ENCODE results near the gene CPNE1. TPM values are rescaled to one million over a fixed set of nuclear protein-coding genes. Genes with fewer than 3 reads are reported as not detected.
"Not testable (repeated sequence)": the region's sequence is repeated elsewhere in the genome, so short reads cannot be mapped to it uniquely, and the experiment has no call there.

Gene CPNE1
- total RNA-seq, 1 donor from 2014 or later, result 109 TPM

- Histone ChIP-seq H3K27me3 (ENCODE audit: control insufficient read depth, insufficient read depth, low read length) (no peaks in the 10 kb centered on the region), H3K36me3 (ENCODE audit: control insufficient read depth, insufficient read depth, low read length) (peaks cover 3% of the 10 kb centered on the region), H3K4me3 (ENCODE audit: low read depth, low read length) (no peak overlapping the region)
- no peak for DNase-seq (ENCODE audit: low read depth)
- TF ChIP-seq, protein P1, sequence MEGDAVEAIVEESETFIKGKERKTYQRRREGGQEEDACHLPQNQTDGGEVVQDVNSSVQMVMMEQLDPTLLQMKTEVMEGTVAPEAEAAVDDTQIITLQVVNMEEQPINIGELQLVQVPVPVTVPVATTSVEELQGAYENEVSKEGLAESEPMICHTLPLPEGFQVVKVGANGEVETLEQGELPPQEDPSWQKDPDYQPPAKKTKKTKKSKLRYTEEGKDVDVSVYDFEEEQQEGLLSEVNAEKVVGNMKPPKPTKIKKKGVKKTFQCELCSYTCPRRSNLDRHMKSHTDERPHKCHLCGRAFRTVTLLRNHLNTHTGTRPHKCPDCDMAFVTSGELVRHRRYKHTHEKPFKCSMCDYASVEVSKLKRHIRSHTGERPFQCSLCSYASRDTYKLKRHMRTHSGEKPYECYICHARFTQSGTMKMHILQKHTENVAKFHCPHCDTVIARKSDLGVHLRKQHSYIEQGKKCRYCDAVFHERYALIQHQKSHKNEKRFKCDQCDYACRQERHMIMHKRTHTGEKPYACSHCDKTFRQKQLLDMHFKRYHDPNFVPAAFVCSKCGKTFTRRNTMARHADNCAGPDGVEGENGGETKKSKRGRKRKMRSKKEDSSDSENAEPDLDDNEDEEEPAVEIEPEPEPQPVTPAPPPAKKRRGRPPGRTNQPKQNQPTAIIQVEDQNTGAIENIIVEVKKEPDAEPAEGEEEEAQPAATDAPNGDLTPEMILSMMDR (IDR thresholded peaks at IDR 0.05; ENCODE audit: insufficient read depth, low read length, poor library complexity, severe bottlenecking), result no peak
These were observed 44.6 kb upstream of the CPNE1 start for GRCh38 chr20:35709259-35709658.

DNA sequence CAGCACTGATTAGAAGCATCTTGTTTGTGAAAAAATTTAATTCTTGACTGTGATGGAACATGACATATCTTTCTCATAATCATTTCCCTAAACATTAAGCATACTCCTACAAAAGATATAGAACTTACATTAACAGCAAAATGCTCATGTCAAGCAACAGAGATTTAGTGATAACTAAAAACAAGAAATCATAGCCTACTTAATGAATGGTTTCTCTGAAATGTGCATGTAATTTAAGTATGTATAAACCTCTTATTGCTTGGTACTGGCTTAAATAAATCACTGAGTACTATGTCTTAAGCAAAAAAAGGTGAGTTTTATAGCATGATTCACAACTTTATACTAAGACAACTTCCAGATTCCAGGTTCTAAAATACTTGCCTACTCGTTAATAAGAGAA is 43.8 kb upstream of the CPNE1 start:
- DNase-seq (ENCODE audit: low read depth), result no peak
- H3K27me3 ChIP-seq (ENCODE audit: control insufficient read depth, insufficient read depth, low read length), result no peaks in the 10 kb centered on the region
- TF ChIP-seq, protein P1 (IDR thresholded peaks at IDR 0.05; ENCODE audit: insufficient read depth, low read length, poor library complexity, severe bottlenecking), result no peak
- no peak overlapping the region for H3K4me3 ChIP-seq (ENCODE audit: low read depth, low read length)
- H3K36me3 ChIP-seq (ENCODE audit: control insufficient read depth, insufficient read depth, low read length), result peaks cover 3% of the 10 kb centered on the region

- not testable (repeated sequence) for H3K4me3 ChIP-seq (ENCODE audit: low read depth, low read length); DNase-seq (ENCODE audit: low read depth); H3K36me3 ChIP-seq (ENCODE audit: control insufficient read depth, insufficient read depth, low read length); H3K27me3 ChIP-seq (ENCODE audit: control insufficient read depth, insufficient read depth, low read length)
These were observed 42.2 kb upstream of the CPNE1 start for GRCh38 chr20:35706591-35707529.

GRCh38 chr20:35705894-35706293 is 41.2 kb upstream of the CPNE1 start:
- H3K4me3 ChIP-seq (ENCODE audit: low read depth, low read length); DNase-seq (ENCODE audit: low read depth); H3K36me3 ChIP-seq (ENCODE audit: control insufficient read depth, insufficient read depth, low read length); H3K27me3 ChIP-seq (ENCODE audit: control insufficient read depth, insufficient read depth, low read length): not testable (repeated sequence)

DNA sequence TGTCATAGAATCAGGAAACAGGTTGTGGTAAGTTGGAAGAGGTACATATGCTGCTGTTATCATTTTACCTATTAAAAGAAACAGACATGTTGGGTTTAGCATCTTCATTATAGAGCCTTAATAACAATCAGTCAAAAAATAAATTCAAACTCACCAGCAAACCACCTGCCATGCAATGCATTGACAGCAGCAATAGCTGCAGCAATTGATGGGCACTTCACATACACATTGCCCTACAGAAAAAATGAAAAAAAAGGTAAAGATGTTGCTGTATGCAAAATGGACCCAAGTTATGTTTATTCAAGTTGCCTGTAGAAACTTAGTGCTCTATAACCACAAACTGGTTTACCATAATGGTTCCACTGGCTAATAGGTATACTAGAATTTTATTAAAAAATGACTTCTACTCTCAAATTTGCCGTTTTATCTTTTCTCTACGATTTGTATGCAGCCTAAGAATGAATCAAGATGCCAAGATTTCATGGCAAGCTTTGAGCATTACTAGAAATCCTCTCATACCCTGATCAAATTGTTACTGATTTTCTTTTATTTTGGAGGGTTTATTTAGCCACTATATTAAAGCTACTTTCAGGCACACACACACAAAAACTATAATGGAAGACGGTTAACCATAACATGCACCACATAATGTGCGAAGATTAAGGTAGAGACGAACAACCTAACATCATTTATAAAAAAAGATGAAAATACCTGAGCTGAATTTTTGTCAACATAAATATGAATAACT is 40.0 kb upstream of the CPNE1 start:
- TF ChIP-seq, protein P1 (IDR thresholded peaks at IDR 0.05; ENCODE audit: insufficient read depth, low read length, poor library complexity, severe bottlenecking), result no peak
- no peak for DNase-seq (ENCODE audit: low read depth)
- no peaks in the 10 kb centered on the region for H3K27me3 ChIP-seq (ENCODE audit: control insufficient read depth, insufficient read depth, low read length)
- H3K36me3 ChIP-seq (ENCODE audit: control insufficient read depth, insufficient read depth, low read length), result peaks cover 2% of the 10 kb centered on the region
- no peak overlapping the region for H3K4me3 ChIP-seq (ENCODE audit: low read depth, low read length)

DNA sequence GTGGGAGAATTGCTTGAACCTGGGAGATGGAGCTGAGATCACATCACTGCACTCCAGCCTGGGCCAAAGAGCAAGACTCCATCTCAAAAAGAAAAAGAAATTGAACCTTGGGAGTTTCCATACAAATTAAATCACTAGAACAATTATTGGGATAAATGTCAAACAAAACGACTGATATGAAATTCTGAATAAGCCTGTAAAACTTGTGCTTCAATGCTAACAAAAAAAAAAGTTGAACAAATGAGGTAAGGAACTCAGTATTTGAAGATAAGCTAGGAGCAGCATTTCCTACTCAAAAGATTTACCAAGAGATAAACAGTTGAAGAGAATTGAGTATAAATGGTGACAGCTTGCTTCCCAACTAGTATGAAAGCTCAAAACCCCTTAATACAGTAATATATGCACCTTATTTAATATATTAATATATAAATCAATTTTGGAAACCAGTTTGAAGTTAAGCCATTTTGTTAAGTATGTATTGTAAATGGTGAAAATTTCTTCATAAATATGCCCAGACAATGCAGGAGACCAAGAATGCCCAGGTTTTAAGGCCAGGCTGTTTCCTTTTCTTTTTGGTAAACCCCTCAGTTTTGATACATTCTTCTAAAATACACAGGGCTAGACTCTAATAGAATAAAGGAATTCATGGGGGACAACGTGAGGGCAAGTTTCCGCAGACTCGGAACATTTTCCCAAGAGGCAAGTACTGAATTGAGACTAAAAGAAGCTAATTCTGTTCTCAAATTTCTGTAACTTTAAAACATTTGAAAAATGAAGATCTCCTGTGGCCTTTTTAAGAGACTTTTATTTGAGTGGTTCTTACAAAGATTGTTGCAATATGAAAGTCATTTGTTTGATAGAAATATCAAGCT is 38.4 kb upstream of the CPNE1 start:
- H3K36me3 ChIP-seq (ENCODE audit: control insufficient read depth, insufficient read depth, low read length), result no peaks in the 10 kb centered on the region
- no peak for DNase-seq (ENCODE audit: low read depth)
- H3K27me3 ChIP-seq (ENCODE audit: control insufficient read depth, insufficient read depth, low read length), result no peaks in the 10 kb centered on the region
- TF ChIP-seq, protein P1 (IDR thresholded peaks at IDR 0.05; ENCODE audit: insufficient read depth, low read length, poor library complexity, severe bottlenecking), result no peak
- H3K4me3 ChIP-seq (ENCODE audit: low read depth, low read length), result no peak overlapping the region

Data from kidney epithelial cell (primary cell).